Lower leg skin (tissue), 4 donors: ENCODE data around the gene TIMM44. TPM values are rescaled to one million over a fixed set of nuclear protein-coding genes. Genes with fewer than 3 reads are reported as not detected.

Experiments
- DNase-seq, 2 donors: peaks; one replicate each; pipeline ENCODE4 v3.0.0-alpha.2; 2019; ENCODE audit warnings: low spot score in 2 of 2
- H3K4me3 ChIP-seq: fragments of 200-600 bp; sonication (generic); 2 replicates; pipeline ENCODE4 v1.5.1; 2017; ENCODE audit warnings: mild to moderate bottlenecking, low read depth; ENCODE audit not compliant: poor library complexity, severe bottlenecking
- POLR2A ChIP-seq, 2 donors: fragments of 450-650 bp; IDR thresholded peaks; one replicate each; pipeline ENCODE4 v1.6.1; 2016 to 2017; ENCODE audit warnings: antibody characterized with exemption in 2 of 2, mild to moderate bottlenecking in 1 of 2, moderate library complexity in 1 of 2
- WGBS, 2 donors: methylation state at CpG; one replicate each; pipeline ENCODE4 v1.1.5; 2018; 5-methylcytosine and 5-hydroxymethylcytosine counted together
- intact Hi-C: fragments of 100-400 bp; cut with DNase I; formaldehyde crosslinking; loops from one replicate; pipeline ENCODE4 v1.15.0; 2023; ENCODE audit warnings: low total_unique reads
- total RNA-seq, 4 donors: library from RNA; depleted of rRNA; stranded (reverse); fragments of >200 nt; gene quantifications; one replicate each; pipeline ENCODE4 v1.1.0, GENCODE V29; 2016
- TF ChIP-seq, protein P1 (sequence below), 3 donors: fragments of 450-650 bp; IDR thresholded peaks; one replicate each; pipeline ENCODE4 v1.5.1; 2016; ENCODE audit warnings: antibody characterized with exemption in 3 of 3, mild to moderate bottlenecking in 3 of 3, moderate library complexity in 2 of 3

Gene TIMM44
- total RNA-seq, 4 donors from 2014 or later = 36.8 to 119 (median 51.7) TPM

DNA sequence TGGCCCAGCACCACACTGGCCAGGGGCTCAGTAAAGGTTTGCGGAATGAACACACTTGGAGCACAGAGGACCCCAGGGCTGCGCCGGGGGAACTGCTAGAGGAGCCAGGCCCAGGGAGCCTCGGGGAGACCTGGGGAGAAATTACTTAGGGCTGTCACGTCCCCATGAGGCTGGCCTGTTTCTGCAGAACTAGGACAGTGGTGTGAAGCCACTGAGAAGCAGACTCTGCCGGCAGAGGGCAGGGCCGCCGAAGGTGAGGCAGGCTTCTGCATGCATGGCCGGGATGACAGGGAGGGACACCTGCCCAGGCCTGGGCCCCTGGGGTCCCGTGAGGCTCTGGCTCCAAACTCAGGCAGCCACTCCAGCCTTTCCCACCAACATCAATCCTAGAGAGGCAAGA is 35.5 kb upstream of the TIMM44 start:
- 68 to 69% methylated on average over 5 to 9 of the region's 10 CpGs for WGBS, 2 donors
- intact Hi-C loops = loop anchor here (10.0 kb wide), 1 partner anchor 276 kb away; no protein-coding TSS in a partner anchor
- DNase-seq = no peak
- TF ChIP-seq, protein P1, sequence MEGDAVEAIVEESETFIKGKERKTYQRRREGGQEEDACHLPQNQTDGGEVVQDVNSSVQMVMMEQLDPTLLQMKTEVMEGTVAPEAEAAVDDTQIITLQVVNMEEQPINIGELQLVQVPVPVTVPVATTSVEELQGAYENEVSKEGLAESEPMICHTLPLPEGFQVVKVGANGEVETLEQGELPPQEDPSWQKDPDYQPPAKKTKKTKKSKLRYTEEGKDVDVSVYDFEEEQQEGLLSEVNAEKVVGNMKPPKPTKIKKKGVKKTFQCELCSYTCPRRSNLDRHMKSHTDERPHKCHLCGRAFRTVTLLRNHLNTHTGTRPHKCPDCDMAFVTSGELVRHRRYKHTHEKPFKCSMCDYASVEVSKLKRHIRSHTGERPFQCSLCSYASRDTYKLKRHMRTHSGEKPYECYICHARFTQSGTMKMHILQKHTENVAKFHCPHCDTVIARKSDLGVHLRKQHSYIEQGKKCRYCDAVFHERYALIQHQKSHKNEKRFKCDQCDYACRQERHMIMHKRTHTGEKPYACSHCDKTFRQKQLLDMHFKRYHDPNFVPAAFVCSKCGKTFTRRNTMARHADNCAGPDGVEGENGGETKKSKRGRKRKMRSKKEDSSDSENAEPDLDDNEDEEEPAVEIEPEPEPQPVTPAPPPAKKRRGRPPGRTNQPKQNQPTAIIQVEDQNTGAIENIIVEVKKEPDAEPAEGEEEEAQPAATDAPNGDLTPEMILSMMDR (IDR thresholded peaks at IDR 0.05) = no peak
- no peak for TF ChIP-seq POLR2A (IDR thresholded peaks at IDR 0.05)
- no peak overlapping the region for H3K4me3 ChIP-seq

DNA sequence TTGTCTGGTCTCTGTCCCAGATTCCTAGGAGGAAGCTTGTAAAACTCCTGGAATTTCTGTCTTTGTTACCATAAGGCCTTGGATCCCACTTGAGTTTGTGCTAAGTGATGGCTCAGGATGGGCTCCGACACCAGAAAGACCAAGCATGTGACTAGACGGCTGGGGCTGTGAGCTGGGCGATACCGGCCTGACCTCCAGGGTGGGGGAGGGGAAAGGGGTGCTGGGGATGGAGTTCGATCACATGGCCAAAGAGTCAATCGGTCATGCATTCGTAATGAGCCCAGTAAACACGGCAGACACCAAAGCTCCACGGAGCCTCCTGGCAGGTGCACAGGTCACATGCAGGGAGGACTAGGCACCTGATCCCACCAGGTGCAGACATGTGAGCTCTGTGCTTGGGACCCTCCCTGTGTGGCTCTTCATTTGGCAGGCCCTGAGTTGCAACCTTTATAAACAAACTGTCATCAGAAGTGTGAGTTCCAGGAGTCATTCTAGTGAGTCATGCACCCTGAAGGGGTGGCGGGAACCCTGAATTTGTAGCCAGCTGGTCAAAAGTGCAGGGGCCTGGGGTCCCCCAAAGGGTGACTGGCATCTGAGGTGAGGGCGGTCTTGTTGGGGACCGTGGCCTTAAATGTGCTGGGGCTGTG is 34.8 kb upstream of the TIMM44 start:
- 69 to 80% methylated on average over 12 of the region's 12 CpGs for WGBS, 2 donors
- no peak for TF ChIP-seq POLR2A (IDR thresholded peaks at IDR 0.05)
- TF ChIP-seq, protein P1 (IDR thresholded peaks at IDR 0.05) = no peak
- intact Hi-C loops = loop anchor here (10.0 kb wide), 1 partner anchor 276 kb away; no protein-coding TSS in a partner anchor
- H3K4me3 ChIP-seq = no peak overlapping the region
- no peak for DNase-seq

DNA sequence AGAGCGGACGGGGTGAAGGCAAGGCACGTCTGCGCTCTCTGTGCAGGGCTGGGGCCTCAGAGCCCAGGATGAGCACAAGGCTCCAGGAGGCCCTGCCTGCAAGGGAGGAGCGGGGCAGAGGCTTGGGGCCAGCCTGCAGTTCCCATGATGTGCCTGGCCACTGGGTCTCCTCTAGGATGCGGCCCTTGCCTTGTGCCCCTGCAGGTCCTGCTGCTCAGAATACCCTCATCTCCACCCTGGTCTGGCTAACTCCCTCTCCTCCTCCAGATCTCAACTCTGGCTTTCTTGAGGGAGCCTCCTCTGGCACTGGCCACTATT is 34.2 kb upstream of the TIMM44 start:
- no peak overlapping the region for H3K4me3 ChIP-seq
- intact Hi-C loops = loop anchor here (10.0 kb wide), 1 partner anchor 277 kb away; no protein-coding TSS in a partner anchor
- DNase-seq = no peak
- no peak for TF ChIP-seq POLR2A (IDR thresholded peaks at IDR 0.05)
- TF ChIP-seq, protein P1 (IDR thresholded peaks at IDR 0.05) = no peak
- WGBS, 2 donors = 90 to 92% methylated on average over 5 to 6 of the region's 6 CpGs

DNA sequence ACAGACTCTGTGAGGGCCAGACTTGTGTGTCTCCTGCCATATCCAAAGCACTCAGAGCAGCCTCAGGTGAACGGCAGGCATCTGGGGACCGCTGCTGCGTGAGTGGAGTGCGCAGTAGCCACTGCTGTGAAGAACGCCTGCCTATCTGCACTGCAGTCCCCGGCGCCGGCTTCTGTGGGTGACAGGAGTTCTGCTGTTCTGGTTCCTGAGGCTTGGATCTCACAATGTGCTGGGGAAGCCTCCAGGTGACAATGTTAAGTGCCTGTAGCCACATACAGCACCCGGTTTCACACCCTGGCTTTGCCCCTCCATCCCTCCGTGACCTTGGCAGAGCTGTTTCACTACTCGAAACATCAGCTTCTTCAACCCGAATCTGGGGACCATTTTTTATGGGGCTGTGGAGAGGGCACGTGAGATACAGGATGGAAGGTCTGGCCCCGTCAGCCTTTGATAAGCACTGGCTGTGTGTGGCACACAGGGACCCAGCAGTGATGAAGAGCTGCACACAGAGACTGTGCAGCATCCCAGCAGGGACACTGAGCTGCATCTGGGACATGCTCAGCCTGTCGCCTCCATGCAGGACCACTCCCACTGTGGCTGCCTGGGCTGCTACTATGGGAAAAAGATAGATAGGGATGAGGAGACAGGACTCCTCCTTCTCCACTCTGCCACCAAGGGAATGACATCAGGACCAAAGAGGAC is 33.7 kb upstream of the TIMM44 start:
- intact Hi-C loops = loop anchor here (10.0 kb wide), 1 partner anchor 278 kb away; no protein-coding TSS in a partner anchor
- no peak for TF ChIP-seq POLR2A (IDR thresholded peaks at IDR 0.05)
- TF ChIP-seq, protein P1 (IDR thresholded peaks at IDR 0.05) = no peak
- DNase-seq = no peak
- 95 to 98% methylated on average over 13 to 14 of the region's 15 CpGs for WGBS, 2 donors
- H3K4me3 ChIP-seq = no peak overlapping the region

DNA sequence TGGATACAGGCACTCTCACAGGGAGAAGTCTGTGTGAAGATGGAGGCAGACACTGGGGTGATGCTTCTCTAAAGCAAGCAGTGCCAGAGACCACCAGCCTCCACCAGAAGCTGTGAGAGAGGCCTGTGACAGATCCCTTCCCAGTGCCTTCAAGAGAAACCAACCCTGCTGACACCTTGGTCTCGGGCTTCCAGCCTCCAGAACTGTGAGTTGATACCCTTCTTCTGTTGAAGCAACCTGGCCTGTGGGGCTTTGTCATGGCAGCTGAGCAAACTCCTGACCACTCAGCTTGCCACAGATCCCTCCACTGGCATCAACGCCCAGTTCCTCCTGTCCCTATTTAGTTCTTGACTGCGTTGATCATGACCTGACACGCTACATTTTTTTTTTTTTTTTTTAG is 33.0 kb upstream of the TIMM44 start:
- TF ChIP-seq POLR2A (IDR thresholded peaks at IDR 0.05) = no peak
- TF ChIP-seq, protein P1 (IDR thresholded peaks at IDR 0.05) = no peak
- no peak for DNase-seq
- H3K4me3 ChIP-seq = no peak overlapping the region
- intact Hi-C loops = loop anchor here (10.0 kb wide), 1 partner anchor 278 kb away; no protein-coding TSS in a partner anchor
- WGBS, 2 donors = 95 to 96% methylated on average over 4 of the region's 4 CpGs
